Testis (tissue), 2 donors: ENCODE data around the gene MACROD2.

Experiments
- CTCF ChIP-seq, 3 experiments: fragments of 450-650 bp in 2 of 3; fragments of 200-600 bp in 1 of 3; sonication (generic) in 1 of 3; IDR thresholded peaks; one replicate each; pipeline ENCODE4 v1.5.1; 2016 to 2019; ENCODE audit warnings: antibody characterized with exemption in 3 of 3, mild to moderate bottlenecking in 2 of 3, moderate library complexity in 1 of 3
- POLR2A ChIP-seq: fragments of 450-650 bp; IDR thresholded peaks from one replicate; pipeline ENCODE4 v1.6.1; 2017; ENCODE audit warnings: antibody characterized with exemption, mild to moderate bottlenecking, moderate library complexity

GRCh38 chr20:15776770-15777466 is 1781.6 kb downstream of the MACROD2 start:
- TF ChIP-seq CTCF (IDR thresholded peaks at IDR 0.05): no peak
- TF ChIP-seq POLR2A: no peak
